Right lobe of liver (tissue), 6 donors: ENCODE measurements around the gene NBEA. TPM values are rescaled to one million over a fixed set of nuclear protein-coding genes. Genes with fewer than 3 reads are reported as not detected.

Experiments used
- ATAC-seq, 4 donors: fragments of 200-7000 bp; cut with Tn5 transposase; one replicate each; pipeline ENCODE4 v1.9.1; 2020; ENCODE audit warnings: mild to moderate bottlenecking in 4 of 4, moderate library complexity in 4 of 4
- DNase-seq, 3 donors: peaks; one replicate each; pipeline ENCODE4 v3.0.0-alpha.2; 2020
- H3K27ac ChIP-seq, 3 donors: fragments of 200-600 bp; one replicate each; pipeline ENCODE4 v1.8.0; 2022
- H3K27me3 ChIP-seq, 2 donors: fragments of 200-600 bp; one replicate each; pipeline ENCODE4 v1.8.0; 2022
- H3K36me3 ChIP-seq, 4 donors: fragments of 200-600 bp; sonication (generic) in 1 of 4; one replicate each; pipeline versions ENCODE4 v1.5.1 to v1.8.0; 2017 to 2022; ENCODE audit warnings: control low read depth in 1 of 4
- H3K4me1 ChIP-seq, 4 donors: fragments of 200-600 bp; sonication (generic) in 1 of 4; one replicate each; pipeline versions ENCODE4 v1.5.1 to v1.8.0; 2017 to 2022; ENCODE audit warnings: control low read depth in 1 of 4
- H3K4me3 ChIP-seq, 3 donors: fragments of 200-600 bp; one replicate each; pipeline ENCODE4 v1.8.0; 2022
- H3K9me3 ChIP-seq, 4 donors: fragments of 200-600 bp; sonication (generic) in 1 of 4; one replicate each; pipeline versions ENCODE4 v1.5.1 to v1.8.0; 2017 to 2022; ENCODE audit warnings: control low read depth in 1 of 4
- CTCF ChIP-seq, 4 donors: fragments of 200-600 bp in 3 of 4; fragments of 450-650 bp in 1 of 4; IDR thresholded peaks; one replicate each; pipeline versions ENCODE4 v1.5.1 to v1.8.0; 2016 to 2022; ENCODE audit warnings: antibody characterized with exemption in 4 of 4, mild to moderate bottlenecking in 2 of 4
- POLR2A ChIP-seq: fragments of 450-650 bp; IDR thresholded peaks from one replicate; pipeline ENCODE4 v1.6.1; 2017; ENCODE audit warnings: antibody characterized with exemption, mild to moderate bottlenecking
- WGBS: methylation state at CpG from one replicate; pipeline ENCODE4 v1.1.6; 2018; ENCODE audit warnings: low coverage, low lambda C conversion rate; ENCODE audit not compliant: insufficient coverage; ENCODE audit errors: missing lambda C conversion rate; 5-methylcytosine and 5-hydroxymethylcytosine counted together
- intact Hi-C, 2 donors: fragments of 100-400 bp; cut with DNase I; formaldehyde crosslinking; loops; one replicate each; pipeline versions ENCODE4 v1.11.2 to v1.14.1; 2022
- total RNA-seq, 6 experiments: library from RNA; depleted of rRNA in 2 of 6; stranded (reverse); fragments of >200 nt in 2 of 6; fragmentation: NEBNext Ultra II Directional in 3 of 6; extraction: Animal tissue kit (Norgen Biotek cat#: 25700) in 3 of 6; gene quantifications; one replicate each; pipeline versions ENCODE4 v1.1.0 to v1.2.4, GENCODE V29; 2016 to 2023
- donor health status: DM: no; HTN: yes; CAD: no.
- donor health status: DM: no; HTN: no; CAD: no.
- donor health status: DM: no; HTN: no; CAD: no.
- donor health status: DM: no; HTN: yes; CAD: no.
- donor health status: DM: no; HTN: yes; CAD: no.

Gene NBEA
- total RNA-seq, 6 experiments from 2014 or later = 0.62 to 1.7 (median 0.75) TPM

- Histone ChIP-seq H3K36me3 (no peaks in the 10 kb centered on the region), H3K9me3 (no peaks in the 10 kb centered on the region), H3K27ac (no peak overlapping the region), H3K4me1 (no peaks in the 10 kb centered on the region), H3K4me3 (no peak overlapping the region), H3K27me3 (no peaks in the 10 kb centered on the region)
- intact Hi-C loops = no loop called here
- ATAC-seq = no peak
- 80% methylated on average over 3 of the region's 3 CpGs for WGBS
- TF ChIP-seq CTCF (IDR thresholded peaks at IDR 0.05) = no peak
- TF ChIP-seq POLR2A = no peak
- no peak for DNase-seq
These were observed 651.6 kb downstream of the NBEA start for GRCh38 chr13:35593651-35594050.

GRCh38 chr13:35594096-35594495, 652.0 kb downstream of the NBEA start:
- intact Hi-C loops = no loop called here
- Histone ChIP-seq H3K27ac (no peak overlapping the region), H3K9me3 (no peaks in the 10 kb centered on the region), H3K4me3 (no peak overlapping the region), H3K27me3 (no peaks in the 10 kb centered on the region), H3K36me3 (no peaks in the 10 kb centered on the region), H3K4me1 (no peaks in the 10 kb centered on the region)
- WGBS = 89% methylated on average over 1 of the region's 1 CpG
- no peak for DNase-seq
- TF ChIP-seq POLR2A = no peak
- TF ChIP-seq CTCF (IDR thresholded peaks at IDR 0.05) = no peak
- no peak for ATAC-seq

- DNase-seq = no peak
- Histone ChIP-seq H3K9me3 (no peaks in the 10 kb centered on the region), H3K27me3 (no peaks in the 10 kb centered on the region), H3K4me3 (no peak overlapping the region), H3K27ac (no peak overlapping the region), H3K4me1 (no peaks in the 10 kb centered on the region), H3K36me3 (no peaks in the 10 kb centered on the region)
- intact Hi-C loops = no loop called here
- ATAC-seq = no peak
- TF ChIP-seq CTCF (IDR thresholded peaks at IDR 0.05) (no peak), POLR2A (no peak)
These were observed 653.1 kb downstream of the NBEA start for GRCh38 chr13:35595181-35595580.

- DNase-seq = no peak
- ATAC-seq = no peak
- no peaks in the 10 kb centered on the region for H3K36me3 ChIP-seq
- no peaks in the 10 kb centered on the region for H3K9me3 ChIP-seq
- no peak overlapping the region for H3K27ac ChIP-seq
- no peak for TF ChIP-seq POLR2A
- TF ChIP-seq CTCF (IDR thresholded peaks at IDR 0.05) = no peak
- H3K4me3 ChIP-seq = no peak overlapping the region
- H3K27me3 ChIP-seq = no peaks in the 10 kb centered on the region
- intact Hi-C loops = no loop called here
- no peaks in the 10 kb centered on the region for H3K4me1 ChIP-seq
- WGBS = 68% methylated on average over 5 of the region's 5 CpGs
These were observed 654.4 kb downstream of the NBEA start for GRCh38 chr13:35596321-35597030.

- Histone ChIP-seq H3K36me3 (no peaks in the 10 kb centered on the region), H3K27ac (no peak overlapping the region), H3K4me1 (no peaks in the 10 kb centered on the region), H3K4me3 (no peak overlapping the region), H3K9me3 (no peaks in the 10 kb centered on the region), H3K27me3 (no peaks in the 10 kb centered on the region)
- 85% methylated on average over 3 of the region's 3 CpGs for WGBS
- DNase-seq (no peak), ATAC-seq (no peak)
- TF ChIP-seq POLR2A (no peak), CTCF (IDR thresholded peaks at IDR 0.05) (no peak)
- intact Hi-C loops = no loop called here
These were observed 655.4 kb downstream of the NBEA start for GRCh38 chr13:35597451-35597850.
